Body of pancreas (tissue), 4 donors: ENCODE data around the gene CDH4.

Source experiments
- CTCF ChIP-seq, 7 experiments: fragments of 450-650 bp in 4 of 7; fragments of 200-600 bp in 3 of 7; sonication (generic) in 3 of 7; IDR thresholded peaks; one replicate each; pipeline ENCODE4 v1.5.1; 2016 to 2019; ENCODE audit warnings: antibody characterized with exemption in 7 of 7
- POLR2A ChIP-seq, 3 donors: fragments of 450-650 bp; IDR thresholded peaks; one replicate each; pipeline ENCODE4 v1.6.1; 2016; ENCODE audit warnings: antibody characterized with exemption in 3 of 3, mild to moderate bottlenecking in 2 of 3

DNA sequence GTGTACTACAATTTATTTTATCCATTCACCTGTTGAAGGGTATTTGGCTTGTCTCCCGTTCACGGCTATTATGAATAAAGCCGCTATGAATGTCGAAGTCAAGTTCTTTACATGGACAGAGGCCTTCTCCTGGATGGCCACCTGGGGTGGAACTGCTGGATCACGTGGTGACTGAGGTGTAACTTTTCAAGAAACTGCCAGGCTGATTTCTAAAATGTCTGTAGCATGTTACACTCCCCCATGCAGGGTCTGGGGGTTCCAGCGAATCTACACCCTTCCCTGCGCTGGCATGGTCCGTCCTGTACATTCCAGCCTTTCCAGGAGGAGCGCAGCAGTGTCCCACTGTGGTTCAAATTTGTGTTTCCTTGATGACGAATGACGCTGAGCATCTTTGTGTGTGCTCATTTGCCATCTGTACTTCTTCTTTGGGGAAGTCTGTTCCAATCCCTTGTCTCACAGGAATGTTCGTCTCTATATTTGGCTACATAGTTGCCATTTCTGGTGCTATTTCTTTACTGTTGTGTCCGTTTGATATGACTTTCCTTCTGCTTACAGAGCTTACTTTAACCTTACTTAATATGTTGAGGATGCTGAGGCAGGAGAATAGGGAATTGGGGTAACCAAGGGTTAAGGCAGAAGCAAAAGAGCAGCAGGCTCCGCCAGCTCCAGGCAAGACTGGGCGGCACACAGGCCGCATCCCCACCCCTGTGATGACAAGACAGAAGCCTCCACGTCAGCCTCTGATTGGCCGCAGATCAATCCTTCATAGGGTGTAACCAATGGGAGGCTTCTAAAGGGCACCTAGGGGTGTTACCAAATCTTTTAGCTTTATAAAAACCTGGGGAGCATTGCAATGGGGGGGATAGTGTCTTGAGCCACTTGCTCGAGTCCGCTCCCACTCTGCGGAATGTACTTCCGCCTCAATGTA lies 707.0 kb downstream of the CDH4 start:
- TF ChIP-seq CTCF (IDR thresholded peaks at IDR 0.05) (no peak), POLR2A (IDR thresholded peaks at IDR 0.05) (no peak)
